DOHH2 (cell line): ENCODE data around the gene GINS2.

Source experiments
- EZH2phosphoT487 ChIP-seq: fragments of 200-600 bp; sonication (generic); IDR thresholded peaks from 2 replicates; pipeline ENCODE4 v1.6.1; 2017; ENCODE audit warnings: borderline replicate concordance, mild to moderate bottlenecking, antibody characterized with exemption, low read length, moderate library complexity, mixed read lengths
- TF ChIP-seq, protein P1 (sequence below): fragments of 200-600 bp; sonication (generic); IDR thresholded peaks from one replicate; pipeline ENCODE4 v1.5.1; 2014; ENCODE audit warnings: antibody characterized with exemption, mild to moderate bottlenecking, low read depth, low read length; ENCODE audit not compliant: poor library complexity, severe bottlenecking

DNA sequence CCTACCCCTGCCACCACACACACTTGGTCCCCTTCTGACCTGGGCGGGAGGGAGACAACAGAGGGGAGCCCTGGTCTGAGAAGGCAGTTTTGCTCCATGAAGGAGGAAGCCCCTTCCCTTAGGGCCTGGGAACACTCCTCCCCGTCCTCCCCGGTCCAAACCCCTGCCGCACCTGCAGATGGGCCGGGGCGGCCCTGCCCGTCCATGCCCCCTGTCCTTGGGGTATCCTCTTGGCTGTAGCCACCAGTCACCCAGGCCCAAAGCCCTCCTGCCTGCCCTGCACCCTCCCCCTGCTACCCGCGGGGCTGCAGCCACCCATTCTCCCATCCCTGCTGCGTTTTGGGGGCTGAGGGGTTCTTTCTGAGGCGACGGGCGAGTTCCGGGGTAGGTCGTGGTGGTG is 41.8 kb downstream of the GINS2 start:
- TF ChIP-seq, protein P1, sequence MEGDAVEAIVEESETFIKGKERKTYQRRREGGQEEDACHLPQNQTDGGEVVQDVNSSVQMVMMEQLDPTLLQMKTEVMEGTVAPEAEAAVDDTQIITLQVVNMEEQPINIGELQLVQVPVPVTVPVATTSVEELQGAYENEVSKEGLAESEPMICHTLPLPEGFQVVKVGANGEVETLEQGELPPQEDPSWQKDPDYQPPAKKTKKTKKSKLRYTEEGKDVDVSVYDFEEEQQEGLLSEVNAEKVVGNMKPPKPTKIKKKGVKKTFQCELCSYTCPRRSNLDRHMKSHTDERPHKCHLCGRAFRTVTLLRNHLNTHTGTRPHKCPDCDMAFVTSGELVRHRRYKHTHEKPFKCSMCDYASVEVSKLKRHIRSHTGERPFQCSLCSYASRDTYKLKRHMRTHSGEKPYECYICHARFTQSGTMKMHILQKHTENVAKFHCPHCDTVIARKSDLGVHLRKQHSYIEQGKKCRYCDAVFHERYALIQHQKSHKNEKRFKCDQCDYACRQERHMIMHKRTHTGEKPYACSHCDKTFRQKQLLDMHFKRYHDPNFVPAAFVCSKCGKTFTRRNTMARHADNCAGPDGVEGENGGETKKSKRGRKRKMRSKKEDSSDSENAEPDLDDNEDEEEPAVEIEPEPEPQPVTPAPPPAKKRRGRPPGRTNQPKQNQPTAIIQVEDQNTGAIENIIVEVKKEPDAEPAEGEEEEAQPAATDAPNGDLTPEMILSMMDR, result no peak
- TF ChIP-seq EZH2phosphoT487, result no peak
